Astrocyte (in vitro differentiated cells and primary cell): ENCODE results near the gene NCR3LG1. TPM values are rescaled to one million over a fixed set of nuclear protein-coding genes. Genes with fewer than 3 reads are reported as not detected.

ENCODE experiments used
- DNase-seq: peaks from one replicate; pipeline ENCODE4 v3.0.0-alpha.2; 2010; ENCODE audit warnings: low read depth
- FAIRE-seq: peaks from 2 replicates; lab custom pipeline; 2011; peaks lifted over from hg19 to GRCh38; lab: Jason Lieb, UNC
- H2AFZ ChIP-seq: 2 replicates; pipeline ENCODE4 v1.6.0; 2012; ENCODE audit warnings: low read depth, low read length, inconsistent platforms
- H3K27ac ChIP-seq: 2 replicates; pipeline ENCODE4 v1.5.1; 2011; ENCODE audit warnings: low read depth, low read length, inconsistent platforms
- H3K27me3 ChIP-seq: 2 replicates; pipeline ENCODE4 v1.6.0; 2011; ENCODE audit warnings: low read length, inconsistent platforms; ENCODE audit not compliant: insufficient read depth
- H3K36me3 ChIP-seq: 2 replicates; pipeline ENCODE4 v1.5.1; 2011; ENCODE audit warnings: low read length, inconsistent platforms; ENCODE audit not compliant: insufficient read depth
- H3K4me1 ChIP-seq: 2 replicates; pipeline ENCODE4 v1.5.1; 2011; ENCODE audit warnings: low read length, inconsistent platforms; ENCODE audit not compliant: insufficient read depth
- H3K4me2 ChIP-seq: 2 replicates; pipeline ENCODE4 v1.6.0; 2012; ENCODE audit warnings: low read length, inconsistent platforms
- H3K4me3 ChIP-seq: 2 replicates; pipeline ENCODE4 v1.5.1; 2011; ENCODE audit warnings: low read depth, mild to moderate bottlenecking, low read length, inconsistent platforms; ENCODE audit not compliant: insufficient read depth
- H3K79me2 ChIP-seq: 2 replicates; pipeline ENCODE4 v1.6.0; 2012; ENCODE audit warnings: mild to moderate bottlenecking, low read length, inconsistent platforms; ENCODE audit not compliant: insufficient read depth
- H3K9ac ChIP-seq: 2 replicates; pipeline ENCODE4 v1.6.0; 2012; ENCODE audit warnings: mild to moderate bottlenecking, low read length, inconsistent platforms
- H3K9me3 ChIP-seq: 2 replicates; pipeline ENCODE4 v1.5.1; 2012; ENCODE audit warnings: low read depth, mild to moderate bottlenecking, low read length, inconsistent platforms; ENCODE audit not compliant: insufficient read depth
- H4K20me1 ChIP-seq: 2 replicates; pipeline ENCODE4 v1.6.0; 2012; ENCODE audit warnings: low read length, inconsistent platforms; ENCODE audit not compliant: insufficient read depth
- H3K27ac Mint-ChIP-seq: one replicate; pipeline ENCODE4 v1.8.0; 2021; ENCODE audit warnings: mild to moderate bottlenecking, mixed read lengths; ENCODE audit not compliant: unreplicated experiment
- H3K27me3 Mint-ChIP-seq: one replicate; pipeline ENCODE4 v1.8.0; 2021; ENCODE audit warnings: low read depth, mixed read lengths; ENCODE audit not compliant: unreplicated experiment
- H3K36me3 Mint-ChIP-seq: one replicate; pipeline ENCODE4 v1.8.0; 2021; ENCODE audit warnings: low read depth, mixed read lengths; ENCODE audit not compliant: unreplicated experiment
- H3K4me1 Mint-ChIP-seq: one replicate; pipeline ENCODE4 v1.8.0; 2021; ENCODE audit warnings: low read depth, mixed read lengths; ENCODE audit not compliant: unreplicated experiment
- H3K4me3 Mint-ChIP-seq: one replicate; pipeline ENCODE4 v1.8.0; 2021; ENCODE audit warnings: mild to moderate bottlenecking, moderate library complexity, mixed read lengths; ENCODE audit not compliant: unreplicated experiment
- H3K9me3 Mint-ChIP-seq: one replicate; pipeline ENCODE4 v1.8.0; 2021; ENCODE audit warnings: mild to moderate bottlenecking, mixed read lengths; ENCODE audit not compliant: unreplicated experiment
- CTCF ChIP-seq: IDR thresholded peaks from 2 replicates; pipeline ENCODE4 v1.5.1; 2011; ENCODE audit warnings: low read depth, mild to moderate bottlenecking, inconsistent platforms, low read length, moderate library complexity; ENCODE audit not compliant: insufficient read depth
- EZH2 ChIP-seq: IDR thresholded peaks from 2 replicates; pipeline ENCODE4 v1.6.1; 2012; ENCODE audit warnings: mild to moderate bottlenecking, low read length, inconsistent platforms; ENCODE audit not compliant: insufficient read depth
- total RNA-seq: library from RNA; stranded (reverse); gene quantifications from 2 replicates; pipeline ENCODE4 v1.2.1, GENCODE V29; 2021

The NCR3LG1 gene
- total RNA-seq, 1 donor from 2014 or later: 3.3 TPM

GRCh38 chr11:17351172-17351509 lies 459 bp upstream of the NCR3LG1 start:
- Histone ChIP-seq H3K79me2 (no peaks in the 10 kb centered on the region), H3K36me3 (no peaks in the 10 kb centered on the region), H3K9ac (peak overlapping the region; percentile 82), H3K27ac (no peak overlapping the region), H3K27me3 (no peaks in the 10 kb centered on the region), H3K9me3 (no peaks in the 10 kb centered on the region), H3K4me1 (peaks cover 20% of the 10 kb centered on the region), H3K4me2 (peak overlapping the region; percentile 93), H4K20me1 (no peaks in the 10 kb centered on the region), H3K4me3 (peak overlapping the region; percentile 72), H2AFZ (peak overlapping the region; percentile 83)
- Mint-ChIP-seq H3K27ac (no peak overlapping the region), H3K9me3 (peaks cover 1% of the 10 kb centered on the region), H3K4me1 (peaks cover 5% of the 10 kb centered on the region), H3K36me3 (no peaks in the 10 kb centered on the region), H3K27me3 (peaks cover 18% of the 10 kb centered on the region), H3K4me3 (peak overlapping the region; percentile 82)
- TF ChIP-seq EZH2 (no peak), CTCF (peak; percentile 25)
- FAIRE-seq: no peak
- DNase-seq: no peak

GRCh38 chr11:17352950-17353820 lies 1.6 kb downstream of the NCR3LG1 start:
- H3K9me3 Mint-ChIP-seq: peaks cover 1% of the 10 kb centered on the region
- peak overlapping the region; percentile 65 for H3K9ac ChIP-seq
- no peak for FAIRE-seq

More at GRCh38 chr11:17352950-17353820, 1.6 kb downstream of the NCR3LG1 start:
- Histone ChIP-seq H3K4me1 (peaks cover 20% of the 10 kb centered on the region), H4K20me1 (no peaks in the 10 kb centered on the region), H3K9me3 (no peaks in the 10 kb centered on the region), H3K36me3 (no peaks in the 10 kb centered on the region), H3K79me2 (no peaks in the 10 kb centered on the region), H3K4me3 (peak overlapping the region; percentile 72), H3K4me2 (peak overlapping the region; percentile 93), H3K27me3 (no peaks in the 10 kb centered on the region), H3K27ac (peak overlapping the region; percentile 45), H2AFZ (peak overlapping the region; percentile 28)
- peaks cover 5% of the 10 kb centered on the region for H3K36me3 Mint-ChIP-seq
- no peak for TF ChIP-seq CTCF
- TF ChIP-seq EZH2: no peak
- H3K4me3 Mint-ChIP-seq: peak overlapping the region; percentile 85
- H3K27me3 Mint-ChIP-seq: peaks cover 16% of the 10 kb centered on the region
- DNase-seq: peak; percentile 77
- H3K27ac Mint-ChIP-seq: peak overlapping the region; percentile 90
- H3K4me1 Mint-ChIP-seq: peaks cover 5% of the 10 kb centered on the region
